HG02970 (cell line): ENCODE results near the gene STX18.
A peak's percentile ranks its signal among the peaks of the same experiment; 100 is the strongest.
"Not testable (repeated sequence)": the region's sequence is repeated elsewhere in the genome, so short reads cannot be mapped to it uniquely, and the experiment has no call there.

Experiments used
- ATAC-seq: cut with Tn5 transposase; IDR thresholded peaks from one replicate; pipeline ENCODE4 v1.9.1; 2021; ENCODE audit warnings: mild to moderate bottlenecking, moderate library complexity, moderate number of reproducible peaks; ENCODE audit not compliant: unreplicated experiment, low FRiP score

Gene STX18

GRCh38 chr4:4514786-4515185 is 27.1 kb downstream of the STX18 start:
- no peak for ATAC-seq

GRCh38 chr4:4512282-4512681 is 29.6 kb downstream of the STX18 start:
- no peak for ATAC-seq

GRCh38 chr4:4510641-4511040 is 31.2 kb downstream of the STX18 start:
- not testable (repeated sequence) for ATAC-seq

- no peak for ATAC-seq
These were observed 32.3 kb downstream of the STX18 start for GRCh38 chr4:4509521-4509920.

- no peak for ATAC-seq
These were observed 33.9 kb downstream of the STX18 start for GRCh38 chr4:4507923-4508322.

GRCh38 chr4:4507403-4507802 is 34.4 kb downstream of the STX18 start:
- ATAC-seq: no peak

GRCh38 chr4:4506961-4507360 is 34.9 kb downstream of the STX18 start:
- ATAC-seq: no peak

- not testable (repeated sequence) for ATAC-seq
These were observed 36.6 kb downstream of the STX18 start for GRCh38 chr4:4505211-4505610.

GRCh38 chr4:4504783-4505182 is 37.1 kb downstream of the STX18 start:
- ATAC-seq: no peak

GRCh38 chr4:4502694-4503311 is 39.0 kb downstream of the STX18 start:
- ATAC-seq: no peak

GRCh38 chr4:4501679-4502078 is 40.2 kb downstream of the STX18 start:
- ATAC-seq: no peak

- ATAC-seq: no peak
These were observed 42.3 kb downstream of the STX18 start for GRCh38 chr4:4499438-4500123.

- ATAC-seq: no peak
These were observed 45.1 kb downstream of the STX18 start for GRCh38 chr4:4496592-4497372.

- no peak for ATAC-seq
These were observed 47.0 kb downstream of the STX18 start for GRCh38 chr4:4494882-4495281.

GRCh38 chr4:4492161-4492847 is 49.5 kb downstream of the STX18 start:
- ATAC-seq: no peak

- no peak for ATAC-seq
These were observed 50.4 kb downstream of the STX18 start for GRCh38 chr4:4491396-4491893.

GRCh38 chr4:4490816-4491215 is 51.0 kb downstream of the STX18 start:
- ATAC-seq: no peak

- ATAC-seq: no peak
These were observed 51.8 kb downstream of the STX18 start for GRCh38 chr4:4490041-4490440.

GRCh38 chr4:4488405-4489404 is 53.1 kb downstream of the STX18 start:
- peak; percentile 49 for ATAC-seq

GRCh38 chr4:4486969-4487368 is 54.9 kb downstream of the STX18 start:
- ATAC-seq: no peak
